Calu3 (cell line): Measurements from ENCODE around the gene GJA4. TPM values are rescaled to one million over a fixed set of nuclear protein-coding genes. Genes with fewer than 3 reads are reported as not detected.

Experiments used
- BruUV-seq: library from RNA; stranded (reverse); fragments of 400-500 nt; replicated peaks from 2 replicates; lab custom pipeline; 2021; lab: Mats Ljungman, UMichigan
- CTCF ChIA-PET: fragments of 300-600 bp; sonication (Branson Sonifier 250); formaldehyde crosslinking; loops from one replicate; lab custom pipeline; 2022; ENCODE audit warnings: antibody characterized with exemption; lab: Charles Lee
- DNase-seq: peaks from one replicate; pipeline ENCODE4 v3.0.0; 2022
- H3K27ac Mint-ChIP-seq: one replicate; pipeline ENCODE4 v1.8.0; 2022; ENCODE audit warnings: mixed read lengths; ENCODE audit not compliant: unreplicated experiment
- H3K27me3 Mint-ChIP-seq: one replicate; pipeline ENCODE4 v1.8.0; 2022; ENCODE audit warnings: mixed read lengths; ENCODE audit not compliant: unreplicated experiment
- H3K36me3 Mint-ChIP-seq: one replicate; pipeline ENCODE4 v1.8.0; 2022; ENCODE audit warnings: mild to moderate bottlenecking, moderate library complexity, mixed read lengths; ENCODE audit not compliant: insufficient read depth, unreplicated experiment
- H3K4me1 Mint-ChIP-seq: one replicate; pipeline ENCODE4 v1.8.0; 2022; ENCODE audit warnings: mild to moderate bottlenecking, low read depth, mixed read lengths; ENCODE audit not compliant: unreplicated experiment
- H3K4me3 Mint-ChIP-seq: one replicate; pipeline ENCODE4 v1.8.0; 2022; ENCODE audit warnings: mild to moderate bottlenecking, low read depth, moderate library complexity, mixed read lengths; ENCODE audit not compliant: unreplicated experiment
- H3K9me3 Mint-ChIP-seq: one replicate; pipeline ENCODE4 v1.8.0; 2022; ENCODE audit warnings: low read depth, mixed read lengths; ENCODE audit not compliant: unreplicated experiment
- CTCF ChIP-seq: fragments of 200-600 bp; IDR thresholded peaks from one replicate; pipeline ENCODE4 v1.8.0; 2022; ENCODE audit warnings: antibody characterized with exemption; ENCODE audit not compliant: unreplicated experiment
- intact Hi-C: fragments of 100-400 bp; cut with micrococcal nuclease; formaldehyde crosslinking; loops from one replicate; pipeline ENCODE4 v1.10.0; 2022; ENCODE audit not compliant: unreplicated experiment
- total RNA-seq: library from RNA; stranded (reverse); gene quantifications from 2 replicates; pipeline ENCODE4 v1.2.3, GENCODE V29; 2022

GJA4 gene
- total RNA-seq, 1 experiment from 2014 or later: not detected

- intact Hi-C loops: no loop called here
- H3K27ac Mint-ChIP-seq: no peak overlapping the region
- no peaks in the 10 kb centered on the region for H3K36me3 Mint-ChIP-seq
- no TSS peak for BruUV-seq
- H3K4me1 Mint-ChIP-seq: no peaks in the 10 kb centered on the region
- CTCF ChIA-PET: no interaction called here
- no peak for TF ChIP-seq CTCF
- no peaks in the 10 kb centered on the region for H3K9me3 Mint-ChIP-seq
- H3K4me3 Mint-ChIP-seq: no peak overlapping the region
- no peak for DNase-seq
- H3K27me3 Mint-ChIP-seq: peaks cover 43% of the 10 kb centered on the region
These were observed 2.0 kb downstream of the GJA4 start for GRCh38 chr1:34794790-34795180.

- no TSS peak for BruUV-seq
- Mint-ChIP-seq H3K9me3 (no peaks in the 10 kb centered on the region), H3K27ac (no peak overlapping the region), H3K4me1 (no peaks in the 10 kb centered on the region), H3K36me3 (no peaks in the 10 kb centered on the region), H3K4me3 (no peak overlapping the region), H3K27me3 (peaks cover 34% of the 10 kb centered on the region)
- TF ChIP-seq CTCF: no peak
- no peak for DNase-seq
- CTCF ChIA-PET: no interaction called here
- intact Hi-C loops: no loop called here
These were observed 3.1 kb downstream of the GJA4 start for GRCh38 chr1:34795916-34796315.

- no peaks in the 10 kb centered on the region for H3K36me3 Mint-ChIP-seq
- H3K4me3 Mint-ChIP-seq: no peak overlapping the region
These were observed 4.2 kb downstream of the GJA4 start for GRCh38 chr1:34796990-34797389.

GRCh38 chr1:34800214-34800613 is 7.4 kb downstream of the GJA4 start:
- DNase-seq: no peak
- Mint-ChIP-seq H3K4me1 (no peaks in the 10 kb centered on the region), H3K36me3 (no peaks in the 10 kb centered on the region), H3K4me3 (no peak overlapping the region), H3K27ac (no peak overlapping the region), H3K9me3 (no peaks in the 10 kb centered on the region), H3K27me3 (peaks cover 34% of the 10 kb centered on the region)
- intact Hi-C loops: no loop called here
- TF ChIP-seq CTCF: no peak
- CTCF ChIA-PET: no interaction called here
- BruUV-seq: no TSS peak

More at GRCh38 chr1:34796990-34797389, 4.2 kb downstream of the GJA4 start:
- no peak for DNase-seq
- peaks cover 34% of the 10 kb centered on the region for H3K27me3 Mint-ChIP-seq
- CTCF ChIA-PET: interaction anchor here (0.6 kb wide), 2 partner anchors 37 to 525 kb away, joined by 3 to 5 read pairs; no protein-coding TSS in a partner anchor
- no peaks in the 10 kb centered on the region for H3K9me3 Mint-ChIP-seq
- BruUV-seq: no TSS peak
- no peaks in the 10 kb centered on the region for H3K4me1 Mint-ChIP-seq
- TF ChIP-seq CTCF: no peak
- intact Hi-C loops: no loop called here
- H3K27ac Mint-ChIP-seq: no peak overlapping the region
